Measurements from ENCODE around the gene KRT71. TPM values are rescaled to one million over a fixed set of nuclear protein-coding genes. Genes with fewer than 3 reads are reported as not detected.

Gene KRT71
- total RNA-seq, 3 donors from 2014 or later: not detected

- ATAC-seq: no peak
- Histone ChIP-seq H3K9me3 (no peaks in the 10 kb centered on the region), H3K36me3 (ENCODE audit: low read depth) (no peaks in the 10 kb centered on the region), H3K4me1 (ENCODE audit: low read depth) (no peaks in the 10 kb centered on the region), H3K4me3 (no peak overlapping the region)
- intact Hi-C loops (cut with DNase I, micrococcal nuclease): no loop called here
- TF ChIP-seq, protein P1, sequence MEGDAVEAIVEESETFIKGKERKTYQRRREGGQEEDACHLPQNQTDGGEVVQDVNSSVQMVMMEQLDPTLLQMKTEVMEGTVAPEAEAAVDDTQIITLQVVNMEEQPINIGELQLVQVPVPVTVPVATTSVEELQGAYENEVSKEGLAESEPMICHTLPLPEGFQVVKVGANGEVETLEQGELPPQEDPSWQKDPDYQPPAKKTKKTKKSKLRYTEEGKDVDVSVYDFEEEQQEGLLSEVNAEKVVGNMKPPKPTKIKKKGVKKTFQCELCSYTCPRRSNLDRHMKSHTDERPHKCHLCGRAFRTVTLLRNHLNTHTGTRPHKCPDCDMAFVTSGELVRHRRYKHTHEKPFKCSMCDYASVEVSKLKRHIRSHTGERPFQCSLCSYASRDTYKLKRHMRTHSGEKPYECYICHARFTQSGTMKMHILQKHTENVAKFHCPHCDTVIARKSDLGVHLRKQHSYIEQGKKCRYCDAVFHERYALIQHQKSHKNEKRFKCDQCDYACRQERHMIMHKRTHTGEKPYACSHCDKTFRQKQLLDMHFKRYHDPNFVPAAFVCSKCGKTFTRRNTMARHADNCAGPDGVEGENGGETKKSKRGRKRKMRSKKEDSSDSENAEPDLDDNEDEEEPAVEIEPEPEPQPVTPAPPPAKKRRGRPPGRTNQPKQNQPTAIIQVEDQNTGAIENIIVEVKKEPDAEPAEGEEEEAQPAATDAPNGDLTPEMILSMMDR (IDR thresholded peaks at IDR 0.05): no peak
- DNase-seq: no peak
Observed at GRCh38 chr12:52526511-52526951, 26.4 kb downstream of the KRT71 start.

DNA sequence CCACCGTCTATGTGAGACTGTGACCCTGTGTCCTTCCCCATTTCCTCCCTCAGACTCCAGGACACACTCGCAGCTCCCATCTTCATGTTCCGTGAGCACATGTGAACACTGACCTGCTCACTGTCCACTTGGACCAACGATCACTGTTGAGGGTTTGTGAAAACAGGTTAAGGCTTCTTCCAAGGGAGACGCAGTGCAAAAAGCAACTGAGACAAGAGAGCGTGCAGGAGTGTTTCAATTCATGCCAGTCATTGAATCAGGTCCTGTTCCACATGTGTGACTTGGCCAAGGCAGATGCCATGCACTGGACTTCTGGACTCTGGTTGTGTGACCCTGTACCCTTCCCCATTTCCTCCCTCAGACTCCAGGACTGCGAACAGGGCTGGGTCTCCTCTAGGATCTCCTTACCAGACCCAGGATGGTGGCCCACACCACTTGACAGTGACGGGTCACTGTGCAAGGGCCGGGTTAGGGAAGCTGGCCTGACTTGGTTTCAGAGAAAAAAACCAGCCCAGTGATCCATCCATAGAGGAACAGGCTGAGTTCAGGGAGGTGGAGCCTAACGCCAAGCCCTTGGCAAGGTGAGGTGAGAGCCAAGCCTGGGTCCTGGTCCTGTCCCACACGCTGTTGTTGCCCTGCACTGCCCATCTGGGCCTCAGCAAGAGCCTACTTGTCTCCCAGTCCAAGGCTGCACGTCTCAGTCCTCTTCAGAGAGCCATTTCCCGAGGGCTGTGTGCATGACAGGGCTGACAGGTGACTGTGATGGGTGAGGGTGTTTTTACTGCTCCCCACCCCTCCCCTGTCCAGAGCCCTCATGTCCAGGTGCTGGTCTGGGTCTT lies 27.1 kb downstream of the KRT71 start:
- Histone ChIP-seq H3K9me3 (no peaks in the 10 kb centered on the region), H3K36me3 (ENCODE audit: low read depth) (no peaks in the 10 kb centered on the region), H3K4me1 (ENCODE audit: low read depth) (no peaks in the 10 kb centered on the region), H3K4me3 (no peak overlapping the region)
- DNase-seq (no peak), ATAC-seq (no peak)
- TF ChIP-seq, protein P1 (IDR thresholded peaks at IDR 0.05): no peak
- intact Hi-C loops (cut with DNase I, micrococcal nuclease): no loop called here

DNA sequence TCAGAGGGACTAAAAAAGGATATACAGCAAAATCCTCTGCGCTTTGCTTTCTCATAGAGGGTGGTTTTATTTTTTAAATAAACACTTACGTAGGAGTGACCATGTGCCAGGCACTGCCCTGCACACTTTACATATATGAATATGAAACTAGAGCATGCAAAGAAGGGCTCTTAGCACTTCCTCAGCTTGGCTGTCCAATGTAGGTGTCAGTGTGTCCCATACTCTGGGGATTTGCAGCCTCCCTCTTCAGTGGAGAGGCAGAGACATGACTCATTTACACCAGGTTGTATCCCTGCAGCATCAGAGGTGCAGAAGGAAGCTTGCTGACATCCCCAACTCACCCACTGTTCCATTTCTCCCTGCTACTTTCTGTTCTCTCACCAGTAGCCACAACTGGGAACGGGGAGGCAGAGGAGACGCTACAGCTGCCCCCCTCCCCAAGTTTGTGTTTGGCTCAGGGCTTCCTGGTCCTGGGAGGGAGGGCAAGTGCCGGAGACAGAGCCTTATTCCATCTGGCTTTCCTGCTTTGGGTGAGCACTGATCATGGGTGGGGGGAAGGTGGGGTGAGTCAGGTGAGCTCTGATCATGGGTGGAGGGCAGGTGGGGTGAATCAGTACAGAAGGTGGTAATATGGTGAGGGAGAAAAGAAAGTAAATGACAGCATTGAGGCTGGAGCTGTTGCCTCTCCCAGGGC lies 27.9 kb downstream of the KRT71 start:
- DNase-seq: no peak
- no peaks in the 10 kb centered on the region for H3K36me3 ChIP-seq (ENCODE audit: low read depth)
- intact Hi-C loops (cut with DNase I, micrococcal nuclease): no loop called here
- TF ChIP-seq, protein P1 (IDR thresholded peaks at IDR 0.05): no peak
- H3K9me3 ChIP-seq: no peaks in the 10 kb centered on the region
- H3K4me3 ChIP-seq: no peak overlapping the region
- no peak for ATAC-seq
- H3K4me1 ChIP-seq (ENCODE audit: low read depth): no peaks in the 10 kb centered on the region

DNA sequence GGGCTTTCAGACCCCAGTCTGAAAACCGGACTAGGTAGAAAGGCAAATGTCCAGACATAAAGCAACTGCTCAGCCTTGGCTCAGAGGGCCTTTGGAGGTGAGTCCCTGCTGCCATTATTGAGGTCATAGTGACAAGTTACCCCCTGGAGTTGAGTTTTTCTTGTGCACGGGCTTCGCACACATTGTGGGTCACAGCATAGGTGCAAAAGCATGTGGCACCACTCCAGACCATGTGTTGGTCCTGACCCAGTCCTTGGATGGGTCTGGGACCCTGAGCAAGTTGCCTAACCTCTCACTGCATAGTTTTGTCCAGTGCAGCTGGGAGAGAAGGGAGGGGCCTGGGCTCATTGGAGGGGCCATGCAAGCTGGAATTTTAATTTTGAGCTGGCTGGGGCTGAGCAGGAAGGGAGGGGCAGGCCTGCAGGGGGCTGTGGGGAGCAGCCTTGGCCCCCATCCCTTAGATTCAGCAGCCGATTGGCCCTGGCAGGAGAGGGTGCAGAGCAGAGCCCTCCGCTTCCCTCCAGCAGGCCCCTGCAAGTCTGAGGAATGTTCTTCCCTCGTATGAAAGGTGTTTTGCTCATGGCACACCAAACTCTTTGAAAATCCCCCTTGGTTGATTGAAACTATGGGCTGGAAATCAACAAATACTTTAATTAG lies 28.6 kb downstream of the KRT71 start:
- Histone ChIP-seq H3K9me3 (no peaks in the 10 kb centered on the region), H3K4me3 (no peak overlapping the region), H3K4me1 (ENCODE audit: low read depth) (no peaks in the 10 kb centered on the region), H3K36me3 (ENCODE audit: low read depth) (no peaks in the 10 kb centered on the region)
- ATAC-seq (no peak), DNase-seq (no peak)
- intact Hi-C loops (cut with DNase I, micrococcal nuclease): no loop called here
- TF ChIP-seq, protein P1 (IDR thresholded peaks at IDR 0.05): no peak

DNA sequence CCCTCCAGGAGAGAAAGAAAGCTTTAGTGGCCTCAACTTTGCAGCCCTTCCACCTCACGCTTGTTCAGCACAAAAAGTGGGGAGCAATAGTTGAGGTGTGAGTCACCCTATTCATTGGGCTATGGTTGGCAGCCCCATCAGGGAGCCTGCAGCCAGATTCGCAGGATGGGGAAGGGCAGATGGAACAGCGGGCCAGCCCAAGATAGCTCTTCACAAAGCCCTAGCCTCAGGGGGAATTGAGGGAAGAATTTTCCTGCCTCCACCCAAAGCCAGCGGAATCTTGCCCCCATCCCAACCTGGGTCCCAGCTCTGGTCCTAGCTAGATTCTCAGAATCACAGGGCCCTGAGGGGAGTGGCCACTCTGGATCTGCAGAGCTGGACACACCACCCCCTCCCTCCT lies 29.1 kb downstream of the KRT71 start:
- Histone ChIP-seq H3K4me3 (no peak overlapping the region), H3K9me3 (no peaks in the 10 kb centered on the region), H3K36me3 (ENCODE audit: low read depth) (no peaks in the 10 kb centered on the region), H3K4me1 (ENCODE audit: low read depth) (no peaks in the 10 kb centered on the region)
- DNase-seq (no peak), ATAC-seq (no peak)
- intact Hi-C loops (cut with DNase I, micrococcal nuclease): no loop called here
- TF ChIP-seq, protein P1 (IDR thresholded peaks at IDR 0.05): no peak
